OCI-LY7 (cell line): ENCODE results near the gene ENOX2. TPM values are rescaled to one million over a fixed set of nuclear protein-coding genes. Genes with fewer than 3 reads are reported as not detected.

Experiments used
- BruUV-seq: library from RNA; stranded (reverse); fragments of 400-500 nt; replicated peaks from 2 replicates; lab custom pipeline; 2021; lab: Mats Ljungman, UMichigan
- CTCF ChIA-PET: fragments of 300-600 bp; sonication (Branson Sonifier 250); formaldehyde crosslinking; loops from one replicate; lab custom pipeline; 2022; ENCODE audit warnings: antibody characterized with exemption; ENCODE audit not compliant: unreplicated experiment; lab: Charles Lee
- POLR2A ChIA-PET: fragments of 300-600 bp; sonication (Branson Sonifier 250); formaldehyde crosslinking; loops from one replicate; lab custom pipeline; 2022; ENCODE audit warnings: antibody characterized with exemption; lab: Charles Lee
- DNase-seq: peaks from one replicate; pipeline ENCODE4 v3.0.0-alpha.2; 2015; ENCODE audit warnings: low spot score
- H2AFZ ChIP-seq: fragments of 200-600 bp; sonication (generic), shearing (Covaris generic); 2 replicates; pipeline ENCODE4 v1.6.1; 2014; ENCODE audit warnings: mild to moderate bottlenecking, antibody characterized with exemption, low read length, moderate library complexity
- H3K27ac ChIP-seq: fragments of 200-600 bp; sonication (generic); 2 replicates; pipeline ENCODE4 v1.5.1; 2014; ENCODE audit warnings: mixed run types, low read depth, mild to moderate bottlenecking, moderate library complexity, low read length, inconsistent platforms; ENCODE audit not compliant: poor library complexity, severe bottlenecking
- H3K36me3 ChIP-seq: fragments of 200-600 bp; sonication (generic); 2 replicates; pipeline ENCODE4 v1.6.1; 2014; ENCODE audit warnings: mild to moderate bottlenecking, antibody characterized with exemption, low read length, moderate library complexity, mixed read lengths; ENCODE audit not compliant: insufficient read depth
- H3K4me1 ChIP-seq: fragments of 200-600 bp; sonication (generic); 2 replicates; pipeline ENCODE4 v1.5.1; 2014; ENCODE audit warnings: mild to moderate bottlenecking, low read length; ENCODE audit not compliant: insufficient read depth, poor library complexity, severe bottlenecking
- H3K4me2 ChIP-seq: fragments of 200-600 bp; sonication (generic); 2 replicates; pipeline ENCODE4 v1.6.1; 2014; ENCODE audit warnings: mild to moderate bottlenecking, low read length
- H3K4me3 ChIP-seq: fragments of 200-600 bp; sonication (generic); 2 replicates; pipeline ENCODE4 v1.5.1; 2014; ENCODE audit warnings: mild to moderate bottlenecking, low read depth, low read length; ENCODE audit not compliant: poor library complexity, severe bottlenecking
- H3K79me2 ChIP-seq: fragments of 200-600 bp; sonication (generic); 2 replicates; pipeline ENCODE4 v1.6.1; 2016; ENCODE audit warnings: low read depth, mild to moderate bottlenecking, low read length, moderate library complexity, mixed read lengths; ENCODE audit not compliant: insufficient read depth
- H3K9me2 ChIP-seq: fragments of 200-600 bp; sonication (generic); 2 replicates; pipeline ENCODE4 v1.6.1; 2016; ENCODE audit warnings: mild to moderate bottlenecking, low read length, mixed read lengths; ENCODE audit not compliant: insufficient read depth
- H3K9me3 ChIP-seq: fragments of 200-600 bp; sonication (generic); 2 replicates; pipeline ENCODE4 v1.6.1; 2014; ENCODE audit warnings: mild to moderate bottlenecking, mixed run types, low read length, mixed read lengths
- H4K20me1 ChIP-seq: fragments of 200-600 bp; sonication (generic); 2 replicates; pipeline ENCODE4 v1.6.1; 2014; ENCODE audit warnings: mild to moderate bottlenecking, antibody characterized with exemption, low read length, moderate library complexity, mixed read lengths; ENCODE audit not compliant: insufficient read depth
- CTCF ChIP-seq: fragments of 200-600 bp; sonication (generic); conservative IDR thresholded peaks from 2 replicates; pipeline ENCODE4 v1.5.1; 2014; ENCODE audit warnings: mild to moderate bottlenecking, antibody characterized with exemption, low read length, moderate library complexity, mixed read lengths
- EZH2phosphoT487 ChIP-seq: fragments of 200-600 bp; sonication (generic); IDR thresholded peaks from 2 replicates; pipeline ENCODE4 v1.6.1; 2018; ENCODE audit warnings: low read depth, borderline replicate concordance, mild to moderate bottlenecking, mixed run types, antibody characterized with exemption, low read length, moderate library complexity, mixed read lengths
- intact Hi-C: fragments of 100-400 bp; cut with micrococcal nuclease; formaldehyde crosslinking; loops from one replicate; pipeline ENCODE4 v1.10.0; 2022; ENCODE audit not compliant: unreplicated experiment
- total RNA-seq, 2 experiments: library from RNA; depleted of rRNA in 1 of 2; stranded (reverse); fragments of >200 nt in 1 of 2; shearing (Covaris generic) in 1 of 2; gene quantifications; 2 replicates each; pipeline ENCODE4 v1.2.3, GENCODE V29; 2014 to 2022

ENOX2 gene
- total RNA-seq, 2 experiments from 2014 or later, result 5.0 to 11.9 TPM

- TF ChIP-seq EZH2phosphoT487 (no peak), CTCF (no peak)
- no TSS peak for BruUV-seq
- H3K9me2 ChIP-seq, result no peaks in the 10 kb centered on the region
- no peak overlapping the region for H3K4me3 ChIP-seq
- H3K79me2 ChIP-seq, result no peaks in the 10 kb centered on the region
- no peaks in the 10 kb centered on the region for H4K20me1 ChIP-seq
- ChIA-PET CTCF (no interaction called here), POLR2A (no interaction called here)
- H2AFZ ChIP-seq, result no peak overlapping the region
- intact Hi-C loops, result no loop called here
- H3K4me2 ChIP-seq, result no peak overlapping the region
- no peaks in the 10 kb centered on the region for H3K4me1 ChIP-seq
- H3K27ac ChIP-seq, result no peak overlapping the region
- no peaks in the 10 kb centered on the region for H3K36me3 ChIP-seq
- no peaks in the 10 kb centered on the region for H3K9me3 ChIP-seq
- no peak for DNase-seq
These were observed 274.5 kb downstream of the ENOX2 start for GRCh38 chrX:130628516-130628915.

GRCh38 chrX:130626521-130626920 is 276.5 kb downstream of the ENOX2 start:
- POLR2A ChIA-PET, result no interaction called here
- Histone ChIP-seq H3K36me3 (no peaks in the 10 kb centered on the region), H3K9me2 (no peaks in the 10 kb centered on the region), H3K4me2 (no peak overlapping the region), H3K9me3 (no peaks in the 10 kb centered on the region), H3K4me1 (no peaks in the 10 kb centered on the region), H4K20me1 (no peaks in the 10 kb centered on the region), H2AFZ (no peak overlapping the region), H3K79me2 (no peaks in the 10 kb centered on the region), H3K4me3 (no peak overlapping the region), H3K27ac (no peak overlapping the region)
- TF ChIP-seq CTCF, result no peak
- TF ChIP-seq EZH2phosphoT487, result no peak
- no peak for DNase-seq
- intact Hi-C loops, result no loop called here
- BruUV-seq, result no TSS peak
- CTCF ChIA-PET, result no interaction called here

GRCh38 chrX:130625386-130625785 is 277.6 kb downstream of the ENOX2 start:
- TF ChIP-seq EZH2phosphoT487, result no peak
- no peak for TF ChIP-seq CTCF
- H3K79me2 ChIP-seq, result no peaks in the 10 kb centered on the region
- H3K4me3 ChIP-seq, result no peak overlapping the region
- BruUV-seq, result no TSS peak
- intact Hi-C loops, result no loop called here
- no peaks in the 10 kb centered on the region for H3K9me2 ChIP-seq
- no peak for DNase-seq
- H4K20me1 ChIP-seq, result no peaks in the 10 kb centered on the region
- no peak overlapping the region for H3K27ac ChIP-seq
- H3K9me3 ChIP-seq, result no peaks in the 10 kb centered on the region
- no peak overlapping the region for H3K4me2 ChIP-seq
- ChIA-PET POLR2A (no interaction called here), CTCF (no interaction called here)
- no peaks in the 10 kb centered on the region for H3K4me1 ChIP-seq
- H2AFZ ChIP-seq, result no peak overlapping the region
- H3K36me3 ChIP-seq, result no peaks in the 10 kb centered on the region
